HCT116 (cell line): ENCODE measurements around the gene DNHD1.

Experiments
- CTCF ChIP-seq, 3 experiments: fragments of 200-600 bp in 1 of 3; sonication (generic) in 1 of 3; IDR thresholded peaks in 2 of 3; conservative IDR thresholded peaks in 1 of 3; 2 replicates each; pipeline ENCODE4 v1.5.1; 2012 to 2017; ENCODE audit warnings: low read depth in 2 of 3, low read length in 2 of 3, antibody characterized with exemption in 1 of 3, borderline replicate concordance in 1 of 3, control low read depth in 1 of 3, mild to moderate bottlenecking in 1 of 3, mixed read lengths in 1 of 3, mixed run types in 1 of 3, moderate library complexity in 1 of 3; ENCODE audit not compliant: insufficient read depth in 1 of 3
- EZH2 ChIP-seq: fragments of 200-600 bp; sonication (generic); IDR thresholded peaks from 2 replicates; pipeline ENCODE4 v1.6.1; 2017; ENCODE audit warnings: antibody characterized with exemption, mixed run types
- MAX ChIP-seq: IDR thresholded peaks from 2 replicates; pipeline ENCODE4 v1.6.1; 2012
- POLR2A ChIP-seq: IDR thresholded peaks from 2 replicates; pipeline ENCODE4 v1.7.0; 2011; ENCODE audit warnings: borderline replicate concordance; ENCODE audit not compliant: insufficient read depth, insufficient read length; ENCODE audit errors: extremely low read depth
- POLR2AphosphoS5 ChIP-seq: IDR thresholded peaks from 2 replicates; pipeline ENCODE4 v1.6.1; 2011; ENCODE audit warnings: mild to moderate bottlenecking, low read depth, low read length, moderate library complexity
- RAD21 ChIP-seq: IDR thresholded peaks from 2 replicates; pipeline ENCODE4 v1.6.1; 2012; ENCODE audit warnings: low read depth, mild to moderate bottlenecking
- SRF ChIP-seq: IDR thresholded peaks from 2 replicates; pipeline ENCODE4 v1.6.1; 2012; ENCODE audit warnings: low read depth
- YY1 ChIP-seq: IDR thresholded peaks from 2 replicates; pipeline ENCODE4 v1.6.1; 2011; ENCODE audit warnings: low read length, low read depth, moderate library complexity, mild to moderate bottlenecking; ENCODE audit not compliant: insufficient replicate concordance; ENCODE audit errors: extremely low read depth
- ZNF274 ChIP-seq: fragments of 200-500 bp; sonication (Bioruptor generic); IDR thresholded peaks from 2 replicates; pipeline ENCODE4 v1.6.1; 2014; ENCODE audit warnings: mild to moderate bottlenecking, low read depth, low read length, inconsistent platforms

- no peak for TF ChIP-seq CTCF (IDR thresholded peaks at IDR 0.05 in 2 of 3, conservative IDR thresholded peaks at IDR 0.05 in 1 of 3; ENCODE audit: borderline replicate concordance in 1 of 3, insufficient read depth in 1 of 3, low read depth in 2 of 3, low read length in 2 of 3)
- no peak for TF ChIP-seq YY1
- no peak for TF ChIP-seq POLR2A
- TF ChIP-seq EZH2 = no peak
- TF ChIP-seq MAX = no peak
- TF ChIP-seq SRF = no peak
- no peak for TF ChIP-seq RAD21
- TF ChIP-seq POLR2AphosphoS5 = no peak
- TF ChIP-seq ZNF274 = no peak
These were observed 123.6 kb downstream of the DNHD1 start for GRCh38 chr11:6620636-6621035.
